CD1c-positive myeloid dendritic cell (primary cell): Measurements from ENCODE around the gene CDH4.

Source experiments
- DNase-seq: peaks from one replicate; pipeline ENCODE4 v3.0.0-alpha.2; 2016; ENCODE audit errors: extremely low spot score

CDH4 gene

DNA sequence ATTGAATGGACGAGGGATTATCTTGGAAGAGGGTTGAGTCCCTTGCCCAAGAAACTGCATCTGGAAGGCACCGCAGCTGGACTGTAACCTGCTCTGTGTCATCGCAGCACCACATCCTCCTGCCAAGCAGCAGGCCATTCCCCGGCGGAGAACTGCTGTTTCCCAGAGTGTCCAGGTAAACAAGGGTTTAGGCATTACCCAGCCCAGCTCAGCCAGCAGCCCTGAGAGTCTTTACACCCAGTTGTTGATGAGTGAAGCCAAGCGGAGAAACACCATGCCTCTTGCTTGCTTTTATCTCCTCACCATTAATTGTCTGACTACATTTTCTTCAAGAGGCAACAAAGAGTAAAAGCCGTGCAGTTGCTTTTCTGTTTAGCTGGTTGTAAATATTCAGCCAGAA is 104.1 kb downstream of the CDH4 start:
- DNase-seq, result no peak

DNA sequence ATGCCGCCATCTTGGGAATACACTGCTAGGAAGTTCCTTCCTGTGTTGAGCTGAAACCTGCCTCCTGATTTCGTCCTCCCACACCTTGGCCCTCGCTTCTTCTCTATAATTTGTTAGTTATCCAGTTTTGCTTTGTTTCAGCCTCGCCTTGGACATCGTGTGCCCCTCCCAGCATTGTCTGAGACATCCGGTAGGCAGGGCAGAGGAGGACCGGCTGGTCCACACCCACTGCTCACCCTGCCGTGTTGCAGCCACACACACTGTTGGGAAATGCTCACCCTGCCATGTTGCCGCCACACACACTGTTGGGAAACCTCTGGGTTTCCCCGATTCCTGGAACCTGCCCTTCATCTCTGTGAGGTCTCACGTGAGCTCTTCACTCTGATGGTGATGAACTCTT is 105.1 kb downstream of the CDH4 start:
- no peak for DNase-seq

DNA sequence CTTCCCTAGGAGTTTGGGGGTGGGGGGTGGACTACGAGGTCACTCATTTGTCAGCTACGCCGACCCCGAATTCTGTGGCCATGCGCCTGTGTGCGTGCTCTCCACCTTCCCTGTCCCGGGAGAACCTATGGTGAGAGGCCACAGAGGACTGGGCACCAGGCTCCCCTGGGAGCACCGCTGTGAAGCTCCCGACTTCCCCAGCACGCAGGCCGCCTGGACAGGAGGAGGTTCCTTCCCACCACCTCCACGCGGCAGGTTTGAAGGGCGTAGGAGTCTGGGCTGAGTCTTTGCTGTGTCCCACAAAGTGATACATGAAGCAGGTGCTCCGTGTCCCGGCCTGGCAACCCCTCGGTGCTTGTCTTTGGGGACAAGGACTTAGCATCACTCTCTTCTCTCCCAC is 107.2 kb downstream of the CDH4 start:
- DNase-seq, result no peak

DNA sequence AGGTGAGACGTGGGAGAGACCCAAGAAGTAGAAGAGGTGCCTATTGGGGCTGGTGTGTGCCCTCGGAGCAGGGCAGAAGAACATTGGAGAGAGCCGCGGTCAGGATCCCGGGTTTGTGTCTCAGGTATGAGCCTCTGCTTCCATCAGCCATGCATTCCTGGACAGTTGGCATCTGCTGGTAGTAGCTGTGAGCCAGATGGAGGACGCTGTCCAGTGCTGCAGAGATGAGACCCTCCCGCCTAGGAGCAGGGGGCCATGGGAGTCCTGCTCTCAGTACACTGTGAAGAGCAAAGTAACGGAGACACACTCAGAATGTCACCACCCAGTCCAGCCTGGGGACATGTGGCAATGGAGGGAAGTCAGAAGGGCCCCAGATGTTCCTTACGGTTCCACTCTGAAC is 108.2 kb downstream of the CDH4 start:
- DNase-seq, result no peak

DNA sequence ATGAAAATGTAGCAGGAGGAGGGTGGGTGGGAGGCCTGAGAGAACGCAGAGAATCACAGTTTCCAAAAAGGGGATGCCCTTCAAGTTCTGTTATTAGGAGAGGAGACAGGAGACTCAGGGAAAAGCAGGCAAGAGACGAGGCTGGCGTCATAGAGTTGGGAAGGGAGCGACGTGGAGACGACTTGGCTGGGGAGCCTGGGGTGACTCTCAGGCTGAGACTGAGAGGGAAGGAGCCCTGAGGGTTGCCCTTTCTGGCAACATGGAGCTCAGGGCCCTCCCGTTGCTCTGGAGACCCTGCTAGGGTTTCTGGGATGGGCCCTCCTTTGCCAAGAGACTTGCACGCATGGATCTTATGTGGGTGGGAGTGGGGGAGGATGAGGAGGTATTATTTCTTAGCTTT is 108.9 kb downstream of the CDH4 start:
- no peak for DNase-seq

DNA sequence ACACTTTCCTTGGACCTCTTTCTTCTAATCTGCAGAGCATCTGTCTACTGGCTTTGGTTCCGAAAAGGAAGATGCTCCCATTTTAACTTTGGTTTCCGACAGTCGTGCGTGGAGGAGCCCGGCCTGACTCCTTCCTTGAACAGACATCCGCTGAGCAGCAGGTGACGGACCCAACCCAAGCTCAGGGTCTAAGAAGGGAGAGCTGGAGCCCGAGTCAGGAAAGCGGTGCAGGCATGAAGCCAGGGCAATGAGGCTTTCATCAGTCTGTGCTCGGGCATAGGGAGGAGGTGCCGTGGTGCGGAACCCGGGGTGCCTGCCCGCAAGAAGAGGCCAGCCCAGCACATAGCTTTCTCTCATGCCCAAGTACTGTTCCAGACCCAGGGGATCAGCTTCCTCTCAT is 109.4 kb downstream of the CDH4 start:
- no peak for DNase-seq

DNA sequence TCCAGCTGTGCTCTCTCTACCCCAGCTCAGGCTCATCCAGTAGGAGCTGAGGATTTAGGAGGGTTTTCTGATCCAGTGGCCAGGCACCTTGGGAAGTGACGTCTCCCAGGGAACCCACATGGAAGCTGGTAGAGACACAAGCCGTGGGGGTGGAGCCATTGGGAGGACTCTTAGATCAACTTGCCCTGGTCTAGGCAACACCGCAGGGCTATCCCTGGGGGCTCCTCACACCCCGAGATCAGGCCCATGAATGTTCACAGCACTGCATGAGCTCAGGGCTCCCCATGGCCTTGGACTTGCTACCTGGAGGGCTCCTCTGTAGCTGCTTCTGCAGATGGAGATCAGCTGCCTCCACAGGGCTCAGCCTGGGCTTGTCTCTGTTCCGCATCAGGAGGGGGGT is 112.1 kb downstream of the CDH4 start:
- DNase-seq, result no peak

DNA sequence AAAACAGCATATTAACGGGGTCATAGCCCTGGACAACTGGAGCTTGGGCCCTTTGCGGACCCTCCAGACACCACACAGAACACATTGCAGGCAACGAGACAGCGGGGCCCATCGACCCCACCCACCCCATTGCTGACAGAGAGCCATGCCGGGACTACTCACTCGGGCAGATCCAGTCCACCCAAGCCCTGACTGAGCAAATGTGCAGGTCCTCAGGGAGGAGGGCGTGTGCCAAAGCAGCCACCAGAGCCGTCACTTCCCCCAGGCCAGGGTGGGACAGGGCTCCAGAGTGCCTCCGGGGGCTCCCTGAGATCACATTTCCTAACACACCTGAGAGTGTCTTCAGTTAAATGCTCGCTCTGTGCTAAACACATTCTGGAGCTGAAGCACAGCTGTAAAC is 114.9 kb downstream of the CDH4 start:
- no peak for DNase-seq

DNA sequence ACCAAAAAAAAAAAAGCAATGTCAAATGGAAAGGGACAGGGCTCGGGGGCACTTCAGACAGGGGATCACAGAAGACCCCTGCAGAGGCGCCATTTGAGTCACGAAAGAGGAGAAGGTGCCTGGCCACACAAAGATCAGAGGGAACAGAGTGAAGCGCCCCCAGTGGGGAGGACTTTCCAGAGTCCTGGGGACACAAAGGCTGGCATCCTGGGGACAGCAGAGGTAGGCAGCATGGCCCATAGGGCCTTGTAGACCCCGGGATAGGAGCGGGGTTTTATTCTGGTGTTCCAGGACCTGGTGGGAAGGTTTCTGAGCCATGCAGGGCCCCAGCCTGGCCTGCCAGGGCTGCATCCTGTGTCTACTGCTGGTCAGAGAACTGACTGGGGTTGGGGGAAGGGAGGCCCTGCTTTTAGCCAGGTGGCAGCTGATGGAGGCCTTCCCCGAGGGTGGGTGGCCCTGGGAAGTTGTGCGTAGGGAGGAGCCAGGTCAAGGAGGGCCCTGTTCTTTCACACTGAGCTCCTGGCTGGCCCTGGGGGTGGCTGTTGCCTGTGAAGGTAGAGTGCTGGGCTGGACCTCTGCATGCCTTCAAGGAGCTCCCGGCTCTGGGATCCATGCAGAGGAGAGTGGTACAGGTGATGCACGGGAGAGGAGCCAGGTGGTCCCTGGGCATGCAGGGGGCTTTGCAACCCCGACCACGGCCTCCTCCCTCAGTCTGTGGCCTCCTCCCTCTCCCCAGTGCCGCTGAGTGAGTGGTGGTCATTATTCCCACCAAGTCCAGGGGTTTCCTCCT is 117.9 kb downstream of the CDH4 start:
- DNase-seq, result no peak

DNA sequence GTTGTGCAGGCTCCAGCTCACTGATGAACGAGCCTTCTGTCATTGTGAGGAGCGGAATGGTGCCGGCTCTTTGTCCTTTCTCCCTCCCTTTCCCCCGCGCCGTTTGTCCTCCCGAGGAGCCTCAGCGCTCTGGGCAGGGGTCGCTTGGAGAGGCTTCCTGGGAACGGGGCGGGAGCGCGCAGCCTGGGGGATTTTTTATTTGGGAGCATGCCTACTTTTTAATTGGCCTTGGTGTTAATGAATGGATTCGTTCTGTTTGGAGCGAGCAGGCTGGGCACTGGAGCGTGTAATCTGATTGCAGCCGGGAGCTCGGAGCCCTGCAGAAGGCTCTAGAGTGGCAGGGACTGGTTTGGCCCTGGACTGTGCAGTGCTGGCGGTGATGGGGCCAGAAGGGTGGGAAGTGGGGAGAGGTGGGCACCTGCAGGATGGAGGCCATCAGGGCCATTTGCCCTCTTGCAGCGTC is 118.8 kb downstream of the CDH4 start:
- no peak for DNase-seq

DNA sequence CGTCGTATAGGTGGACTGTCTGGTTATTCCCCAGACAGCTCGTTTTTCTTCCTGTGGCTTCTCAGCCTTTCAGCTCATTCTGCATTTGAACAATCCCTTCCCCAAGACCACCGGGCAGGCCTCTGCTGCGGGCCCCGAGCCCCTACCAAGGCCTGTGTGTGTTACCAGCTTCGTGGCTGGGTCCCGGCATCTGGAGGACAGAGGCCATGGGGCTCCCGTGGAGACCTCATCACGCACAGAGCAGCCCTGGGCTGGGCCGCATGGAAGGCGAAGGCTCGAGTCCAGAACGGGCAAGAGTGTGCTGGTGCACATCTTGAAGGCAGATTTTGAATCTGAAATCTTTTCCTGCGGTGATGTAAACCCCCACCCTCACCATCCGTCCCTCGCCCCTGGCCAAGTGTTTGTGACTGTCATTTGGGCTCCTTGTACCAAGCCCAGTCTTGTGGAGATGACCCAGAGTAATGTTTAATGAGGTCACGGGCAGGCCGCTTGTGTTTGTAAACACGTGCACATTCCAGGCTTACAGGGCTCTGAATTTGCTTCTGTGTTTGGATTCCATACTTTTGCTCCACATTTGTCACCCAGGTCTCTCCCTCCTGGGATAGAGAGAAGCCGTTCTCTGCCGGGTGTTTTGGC is 119.6 kb downstream of the CDH4 start:
- DNase-seq, result no peak

DNA sequence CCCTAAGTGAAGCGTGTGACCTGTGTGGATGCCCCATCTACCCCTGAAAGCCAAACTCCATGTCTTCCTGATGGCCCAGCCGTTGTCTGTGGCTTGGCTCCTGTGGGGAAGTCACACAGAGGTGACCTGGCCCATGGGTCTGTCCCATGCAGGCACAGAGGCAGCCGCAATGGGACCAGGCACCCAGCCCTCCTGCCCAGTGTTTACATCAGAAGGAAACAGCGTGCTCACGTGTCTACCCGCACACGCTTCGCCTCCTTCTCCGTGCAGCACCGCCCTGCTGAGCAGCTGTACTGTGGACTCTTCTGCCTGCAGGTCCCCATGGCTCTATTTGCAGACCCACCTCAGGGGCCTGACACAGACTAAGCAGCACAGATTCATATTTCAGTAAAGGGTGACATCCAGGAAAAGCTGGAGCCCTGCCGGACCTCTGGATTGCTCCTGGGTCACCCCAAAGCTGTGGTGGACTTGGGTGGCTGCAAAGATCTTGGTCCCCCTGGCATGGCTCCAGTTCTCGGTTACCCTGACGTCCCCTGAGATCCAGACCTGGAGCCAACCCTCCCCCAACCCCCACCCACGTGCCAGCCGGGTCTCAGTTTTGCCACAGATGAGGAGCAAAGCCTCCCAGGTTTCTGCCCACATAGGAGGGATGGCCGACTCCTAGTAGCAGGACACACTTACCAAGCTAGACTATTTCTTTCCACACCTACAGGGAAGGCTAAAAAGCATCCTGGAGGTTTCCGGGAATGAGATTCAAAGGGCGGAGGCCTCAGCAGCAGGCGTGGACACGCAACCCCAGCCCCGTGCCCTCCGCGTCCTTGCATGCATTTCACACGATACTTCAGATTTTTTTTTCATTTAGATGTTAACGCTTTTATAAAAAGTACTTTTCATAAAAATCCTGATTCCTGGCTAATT is 120.3 kb downstream of the CDH4 start:
- no peak for DNase-seq

DNA sequence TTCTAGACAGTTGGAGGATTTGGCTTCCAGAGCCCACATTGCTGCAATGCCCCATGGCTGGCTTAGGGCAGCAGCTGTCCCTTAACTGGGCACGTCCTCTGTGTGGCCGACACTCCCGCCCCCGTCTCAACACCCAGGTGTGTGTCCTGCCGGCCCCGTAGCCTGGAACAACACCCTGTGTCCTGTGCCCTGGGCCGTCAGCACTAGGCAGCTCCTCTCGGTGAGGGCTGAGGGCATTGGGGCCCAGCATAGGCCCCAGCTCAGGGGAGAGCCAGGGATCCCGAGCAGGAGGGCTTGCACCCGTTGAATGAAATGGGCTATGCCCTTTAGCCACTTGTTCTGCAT is 121.0 kb downstream of the CDH4 start:
- DNase-seq, result no peak

DNA sequence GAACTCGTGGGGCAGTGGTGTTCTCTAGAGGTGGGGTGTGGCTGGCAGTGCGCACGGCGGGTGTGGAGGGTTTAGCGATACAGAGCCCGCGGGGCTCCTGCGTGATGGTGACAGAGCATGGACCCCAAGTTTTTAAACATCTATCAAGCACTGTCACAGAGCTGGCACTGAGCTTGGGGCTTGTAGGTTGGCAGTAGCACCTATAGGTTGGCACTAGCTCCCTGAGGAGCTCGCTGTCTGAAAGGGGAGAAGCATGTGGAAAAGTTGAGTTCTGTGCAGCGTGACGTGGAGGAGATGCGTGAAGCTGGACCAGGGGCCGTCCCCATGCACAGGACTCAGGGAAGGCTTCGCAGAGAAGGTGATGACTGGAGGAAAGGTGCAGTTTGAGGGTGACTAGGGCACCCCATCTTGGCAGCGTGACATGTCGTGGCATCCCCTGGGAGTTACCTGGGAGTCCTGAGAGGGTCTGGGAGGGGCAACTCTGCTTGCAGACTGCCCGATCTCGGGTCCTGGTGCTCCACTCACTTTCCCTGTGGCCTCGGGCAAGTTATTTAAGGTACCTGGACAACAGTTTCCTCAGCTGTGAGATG is 122.0 kb downstream of the CDH4 start:
- DNase-seq, result no peak

DNA sequence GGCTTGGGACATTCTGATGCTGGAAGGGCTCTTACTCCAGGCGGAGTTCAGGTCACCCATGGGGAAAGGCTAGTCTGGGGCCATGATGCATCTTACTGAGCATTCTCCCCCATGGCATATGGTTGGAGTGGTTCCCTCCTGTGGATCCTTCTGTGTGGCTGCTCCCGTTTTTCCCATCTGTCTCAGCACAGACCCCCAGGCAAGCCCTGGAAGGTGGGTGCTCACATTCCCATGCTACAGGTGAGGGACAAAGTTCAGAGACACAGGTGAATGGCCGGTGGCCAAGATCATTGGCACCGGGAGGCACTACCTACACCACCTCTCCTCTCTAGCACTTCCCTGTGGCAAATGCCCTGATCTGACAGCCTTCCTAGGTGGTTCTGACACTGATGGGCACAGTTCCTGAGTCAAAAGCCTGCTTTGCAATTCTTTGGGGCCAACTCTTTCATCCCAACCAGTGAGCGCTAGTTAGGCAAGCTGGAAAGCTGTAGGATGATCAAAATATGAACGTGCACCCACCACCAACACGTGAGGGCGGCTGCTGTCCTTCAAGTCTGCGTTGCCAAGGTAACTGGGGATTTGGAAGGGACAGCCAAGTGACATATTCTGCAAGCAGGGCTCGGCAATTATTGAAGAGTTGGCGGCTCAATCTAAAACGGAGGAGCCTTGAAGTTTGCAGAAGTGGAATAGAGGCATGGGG is 124.6 kb downstream of the CDH4 start:
- no peak for DNase-seq

DNA sequence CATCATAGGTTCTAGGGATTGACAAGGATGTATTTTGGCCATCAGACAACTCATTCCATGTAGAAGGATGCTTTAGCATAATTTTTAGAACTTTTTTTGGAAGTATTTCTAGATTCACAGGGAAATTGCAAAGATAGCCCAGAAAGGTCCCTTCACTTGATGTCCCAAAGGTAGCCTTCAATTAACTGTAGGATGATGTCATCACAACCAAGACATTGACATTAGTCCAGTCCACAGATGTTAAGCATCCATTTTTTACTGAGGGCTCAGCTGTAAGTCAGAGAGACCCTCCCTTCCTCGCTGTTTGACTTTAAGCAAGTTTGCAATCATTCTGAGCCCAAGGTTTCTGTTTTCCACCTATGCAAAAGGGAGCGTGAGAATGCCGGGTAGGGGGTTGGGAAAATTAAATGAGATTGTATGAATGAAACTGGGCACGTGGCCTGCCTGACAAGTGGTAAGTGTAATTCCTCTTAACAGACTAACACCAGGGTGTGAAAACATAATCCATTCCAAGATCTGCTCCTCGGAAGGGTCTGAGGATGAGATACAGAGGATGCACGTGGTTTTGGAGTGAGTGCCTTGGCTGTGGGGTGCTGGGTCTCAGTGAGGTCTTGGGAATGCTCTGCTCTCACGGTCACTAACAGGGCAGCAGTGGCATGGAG is 126.8 kb downstream of the CDH4 start:
- no peak for DNase-seq

DNA sequence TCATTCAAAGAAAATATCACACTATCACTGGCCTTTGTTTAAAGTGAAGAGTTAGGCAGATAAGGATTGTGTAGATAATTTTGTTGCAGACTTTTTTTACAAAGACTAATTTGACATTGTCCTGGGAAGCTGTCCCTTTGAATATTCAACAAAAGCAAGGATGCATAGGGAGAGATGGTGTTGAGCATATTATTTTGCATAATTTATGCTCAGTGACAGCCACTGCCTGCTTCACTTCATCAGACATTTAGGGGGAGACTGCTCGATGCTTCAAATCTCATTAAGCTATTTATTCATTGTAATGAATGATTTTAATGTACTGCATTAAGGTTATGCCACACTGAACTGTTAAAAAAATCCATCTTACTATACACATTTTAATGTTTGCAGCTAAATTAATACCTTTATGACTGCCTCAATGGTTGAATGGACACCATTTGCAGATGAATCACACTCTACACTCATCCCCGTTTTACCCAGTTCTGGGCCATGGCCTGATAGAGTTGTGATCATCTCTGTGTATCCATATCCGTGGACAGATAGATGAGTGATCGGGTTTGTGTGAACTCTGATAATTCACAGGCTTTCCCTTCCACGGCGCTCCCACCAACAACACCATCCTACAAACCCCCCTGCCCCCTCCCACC is 128.0 kb downstream of the CDH4 start:
- DNase-seq, result no peak

DNA sequence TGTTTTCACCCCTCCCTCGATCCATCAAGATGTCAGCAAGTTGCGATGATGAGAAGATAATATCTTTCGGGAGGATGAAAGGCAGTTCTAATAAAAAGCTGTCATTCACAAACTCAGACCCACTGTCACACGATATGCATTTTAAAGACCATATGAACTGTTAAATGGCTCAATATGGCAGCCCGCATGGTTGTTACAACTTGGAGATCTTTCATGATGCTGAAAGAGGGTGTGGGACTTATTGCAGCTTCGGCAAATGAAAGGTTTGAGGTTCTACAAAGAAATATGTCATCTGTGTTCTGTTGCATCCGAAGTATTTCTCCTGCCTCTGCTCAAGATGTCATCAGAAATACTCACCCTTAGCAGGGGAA is 128.5 kb downstream of the CDH4 start:
- no peak for DNase-seq

DNA sequence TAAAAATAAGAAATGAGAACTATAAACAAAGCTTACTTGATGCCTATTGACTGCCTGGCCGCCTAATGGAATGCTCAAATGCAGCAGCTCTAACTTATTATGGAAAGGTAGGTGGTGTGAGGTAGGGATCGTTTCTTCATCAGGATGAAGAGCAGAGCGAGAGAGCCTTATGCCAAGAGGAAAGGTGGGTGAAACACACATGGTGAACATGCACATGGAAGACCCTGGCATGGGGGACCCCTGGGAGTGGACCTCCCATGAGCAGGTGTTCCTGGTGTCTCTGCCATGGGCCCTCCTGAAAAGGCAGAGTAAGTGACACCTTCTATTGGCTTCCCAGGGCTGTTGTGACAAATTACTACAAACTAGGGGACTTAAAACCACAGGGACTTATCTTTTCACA is 130.1 kb downstream of the CDH4 start:
- no peak for DNase-seq

DNA sequence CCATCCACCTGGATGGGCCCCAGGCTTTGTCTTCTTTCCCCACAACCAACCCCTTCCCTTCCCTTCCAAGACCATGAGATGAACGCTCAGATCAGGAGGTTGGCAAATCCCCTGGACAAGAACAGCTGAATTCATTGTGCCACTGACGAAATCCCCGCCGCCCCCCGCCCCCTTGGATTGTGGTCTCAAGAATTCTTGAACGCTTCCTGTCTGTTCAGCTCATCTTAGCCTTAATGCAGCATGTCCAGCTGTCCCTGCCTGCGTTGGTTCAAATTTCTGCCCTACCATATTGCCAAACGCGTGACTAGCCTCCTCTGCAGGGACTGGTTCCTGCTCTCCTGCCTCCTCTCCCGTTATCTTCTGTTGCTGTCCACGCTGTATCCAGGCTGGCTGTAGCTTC is 133.2 kb downstream of the CDH4 start:
- DNase-seq, result no peak

DNA sequence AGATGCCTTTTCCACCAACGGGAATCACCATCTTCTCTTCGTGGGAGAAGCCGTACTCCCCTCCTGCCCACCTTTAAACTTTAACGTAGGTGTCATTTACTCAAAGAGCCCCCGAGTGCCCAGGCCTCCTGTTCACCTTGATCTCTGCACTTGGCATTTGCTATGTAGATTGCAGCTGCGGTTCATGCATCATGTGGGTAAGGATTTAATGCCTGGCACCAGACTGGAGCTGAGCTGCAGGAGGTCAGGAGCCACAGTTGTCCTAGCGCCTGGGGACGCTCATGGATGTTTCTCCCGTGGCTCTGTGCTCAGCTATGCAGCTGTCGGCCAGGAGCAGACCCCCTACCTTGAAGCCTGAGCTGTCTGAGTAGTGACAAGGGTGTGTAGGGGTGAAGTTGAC is 133.7 kb downstream of the CDH4 start:
- DNase-seq, result no peak
